HEK293 (cell line): ENCODE measurements around the gene KMT2A.

Experiments
- CTCF ChIA-PET: fragments of 350-600 bp; formaldehyde crosslinking; extraction: SDS; loops from one replicate; lab custom pipeline; 2021; ENCODE audit warnings: antibody characterized with exemption; lab: Yijun Ruan, JAX
- POLR2A ChIA-PET: fragments of 300-600 bp; formaldehyde crosslinking; extraction: SDS; loops from one replicate; lab custom pipeline; 2020; ENCODE audit warnings: antibody characterized with exemption, inconsistent platforms; lab: Yijun Ruan, JAX
- H3K27ac ChIP-seq: fragments of 200-500 bp; sonication (Bioruptor generic); 2 replicates; pipeline ENCODE4 v1.5.1; 2014; ENCODE audit warnings: low read depth, low read length, control low read depth, inconsistent platforms; ENCODE audit errors: extremely low read depth
- H3K36me3 ChIP-seq, 2 experiments: fragments of 200-500 bp in 1 of 2; sonication (Bioruptor generic) in 1 of 2; 1 replicate in 1 of 2; 2 replicates in 1 of 2; pipeline ENCODE4 v1.5.1; 2014 to 2017; ENCODE audit warnings: inconsistent platforms in 2 of 2, low read length in 2 of 2; ENCODE audit not compliant: control insufficient read depth in 2 of 2, insufficient read depth in 1 of 2
- H3K4me1 ChIP-seq: fragments of 200-500 bp; sonication (Bioruptor generic); 2 replicates; pipeline ENCODE4 v1.5.1; 2014; ENCODE audit warnings: mild to moderate bottlenecking, low read length, inconsistent platforms; ENCODE audit not compliant: control insufficient read depth, insufficient read depth
- H3K4me3 ChIP-seq: 2 replicates; pipeline ENCODE4 v1.5.1; 2011; ENCODE audit warnings: low read depth, mild to moderate bottlenecking, control low read depth, low read length, moderate library complexity
- H3K9me3 ChIP-seq: fragments of 200-500 bp; sonication (Bioruptor generic); 2 replicates; pipeline ENCODE4 v1.5.1; 2014; ENCODE audit warnings: low read depth, low read length, inconsistent platforms; ENCODE audit not compliant: control insufficient read depth, insufficient read depth
- HOXD13 ChIP-seq: sonication (generic); formaldehyde crosslinking; IDR thresholded peaks from 2 replicates; pipeline ENCODE4 v1.8.0; 2022; ENCODE audit warnings: missing genetic modification reagents, borderline replicate concordance
- KLF8 ChIP-seq: fragments of 450-650 bp; formaldehyde crosslinking; IDR thresholded peaks from 2 replicates; pipeline ENCODE4 v1.5.1; 2016; ENCODE audit warnings: missing biosample characterization, missing genetic modification characterization
- ZNF121 ChIP-seq: fragments of 450-650 bp; formaldehyde crosslinking; IDR thresholded peaks from 2 replicates; pipeline ENCODE4 v1.5.1; 2016; ENCODE audit warnings: missing biosample characterization, missing genetic modification characterization
- ZNF133 ChIP-seq: fragments of 450-650 bp; formaldehyde crosslinking; IDR thresholded peaks from 2 replicates; pipeline ENCODE4 v1.5.1; 2016; ENCODE audit warnings: missing biosample characterization, missing genetic modification characterization
- ZNF169 ChIP-seq: fragments of 450-650 bp; formaldehyde crosslinking; IDR thresholded peaks from 2 replicates; pipeline ENCODE4 v1.5.1; 2016; ENCODE audit warnings: missing biosample characterization, missing genetic modification characterization
- ZNF776 ChIP-seq: fragments of 450-650 bp; formaldehyde crosslinking; IDR thresholded peaks from 2 replicates; pipeline ENCODE4 v1.5.0; 2017; ENCODE audit warnings: missing biosample characterization, missing genetic modification characterization, borderline replicate concordance
- ZNF837 ChIP-seq: fragments of 450-650 bp; formaldehyde crosslinking; IDR thresholded peaks from 2 replicates; pipeline ENCODE4 v1.5.1; 2016; ENCODE audit warnings: missing biosample characterization, missing genetic modification characterization
- TF ChIP-seq, protein P1 (sequence below): fragments of 450-650 bp; formaldehyde crosslinking; IDR thresholded peaks from 2 replicates; pipeline ENCODE4 v1.5.1; 2017; ENCODE audit warnings: missing biosample characterization, missing genetic modification characterization
- TF ChIP-seq, protein P2 (sequence below): fragments of 450-650 bp; formaldehyde crosslinking; IDR thresholded peaks from 2 replicates; pipeline ENCODE4 v1.5.1; 2017; ENCODE audit warnings: missing biosample characterization, missing genetic modification characterization
- TF ChIP-seq, protein P3 (sequence below): fragments of 450-650 bp; formaldehyde crosslinking; IDR thresholded peaks from 2 replicates; pipeline ENCODE4 v1.5.1; 2016; ENCODE audit warnings: missing biosample characterization, missing genetic modification characterization
- TF ChIP-seq, protein P4 (sequence below): fragments of 450-650 bp; formaldehyde crosslinking; IDR thresholded peaks from 2 replicates; pipeline ENCODE4 v1.5.1; 2016; ENCODE audit warnings: missing biosample characterization, missing genetic modification characterization
- TF ChIP-seq, protein P5 (sequence below): fragments of 450-650 bp; formaldehyde crosslinking; IDR thresholded peaks from 2 replicates; pipeline ENCODE4 v1.5.1; 2016; ENCODE audit warnings: missing biosample characterization, missing genetic modification characterization
- TF ChIP-seq, protein P6 (sequence below): fragments of 450-650 bp; formaldehyde crosslinking; IDR thresholded peaks from 2 replicates; pipeline ENCODE4 v1.5.1; 2016; ENCODE audit warnings: missing biosample characterization, missing genetic modification characterization

The KMT2A gene

DNA sequence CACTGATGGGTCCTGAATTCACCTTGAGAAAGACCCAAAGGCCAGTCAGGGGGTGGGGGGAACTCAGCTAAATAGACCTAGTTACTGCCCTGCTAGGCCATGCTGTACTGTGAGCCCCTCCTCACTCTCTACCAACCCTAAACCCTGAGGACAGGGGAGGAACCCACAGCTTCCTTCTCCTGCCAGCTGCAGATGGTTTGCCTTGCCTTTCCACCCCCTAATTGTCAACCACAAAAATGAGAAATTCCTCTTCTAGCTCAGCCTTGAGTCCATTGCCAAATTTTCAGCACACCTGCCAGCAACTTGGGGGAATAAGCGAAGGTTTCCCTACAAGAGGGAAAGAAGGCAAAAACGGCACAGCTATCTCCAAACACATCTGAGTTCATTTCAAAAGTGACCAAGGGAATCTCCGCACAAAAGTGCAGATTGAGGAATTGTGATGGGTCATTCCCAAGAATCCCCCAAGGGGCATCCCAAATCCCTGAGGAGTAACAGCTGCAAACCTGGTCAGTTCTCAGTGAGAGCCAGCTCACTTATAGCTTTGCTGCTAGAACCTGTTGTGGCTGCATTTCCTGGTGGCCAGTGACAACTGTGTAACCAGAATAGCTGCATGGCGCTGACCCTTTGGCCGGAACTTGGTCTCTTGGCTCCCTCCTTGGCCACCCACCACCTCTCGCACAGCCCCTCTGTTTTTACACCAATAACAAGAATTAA, 88.6 kb downstream of the KMT2A start:
- CTCF ChIA-PET, result interaction anchor here (0.6 to 1.1 kb wide), 4 partner anchors 37 to 379 kb away, joined by 3 to 4 read pairs (median 4); no protein-coding TSS in a partner anchor

DNA sequence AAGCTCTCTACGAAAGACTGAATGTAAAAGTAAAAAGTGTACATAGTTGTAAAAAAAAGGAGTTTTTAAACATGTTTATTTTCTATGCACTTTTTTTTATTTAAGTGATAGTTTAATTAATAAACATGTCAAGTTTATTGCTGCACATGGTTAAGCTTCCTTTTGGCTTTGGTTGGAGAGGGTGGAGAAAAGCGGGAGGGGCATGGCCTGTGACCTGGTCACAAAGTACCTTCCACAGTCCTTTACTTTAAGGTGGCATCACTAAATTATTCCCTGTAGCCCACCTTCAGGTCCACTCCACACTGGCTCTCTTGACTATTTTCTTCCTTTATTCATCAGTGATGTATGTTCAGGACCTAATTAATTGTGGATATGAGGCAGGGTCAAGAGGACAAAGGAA, 90.4 kb downstream of the KMT2A start:
- no peak overlapping the region for H3K27ac ChIP-seq
- peaks cover 0 to 55% of the 10 kb centered on the region in 2 experiments; a peak in 1 of 3 replicates for H3K36me3 ChIP-seq
- ChIA-PET POLR2A (no interaction called here), CTCF (interaction anchor here (0.7 to 0.8 kb wide), 3 partner anchors 17 to 356 kb away, joined by 3 read pairs; no protein-coding TSS in a partner anchor)
- H3K9me3 ChIP-seq, result no peaks in the 10 kb centered on the region
- TF ChIP-seq, protein P1, sequence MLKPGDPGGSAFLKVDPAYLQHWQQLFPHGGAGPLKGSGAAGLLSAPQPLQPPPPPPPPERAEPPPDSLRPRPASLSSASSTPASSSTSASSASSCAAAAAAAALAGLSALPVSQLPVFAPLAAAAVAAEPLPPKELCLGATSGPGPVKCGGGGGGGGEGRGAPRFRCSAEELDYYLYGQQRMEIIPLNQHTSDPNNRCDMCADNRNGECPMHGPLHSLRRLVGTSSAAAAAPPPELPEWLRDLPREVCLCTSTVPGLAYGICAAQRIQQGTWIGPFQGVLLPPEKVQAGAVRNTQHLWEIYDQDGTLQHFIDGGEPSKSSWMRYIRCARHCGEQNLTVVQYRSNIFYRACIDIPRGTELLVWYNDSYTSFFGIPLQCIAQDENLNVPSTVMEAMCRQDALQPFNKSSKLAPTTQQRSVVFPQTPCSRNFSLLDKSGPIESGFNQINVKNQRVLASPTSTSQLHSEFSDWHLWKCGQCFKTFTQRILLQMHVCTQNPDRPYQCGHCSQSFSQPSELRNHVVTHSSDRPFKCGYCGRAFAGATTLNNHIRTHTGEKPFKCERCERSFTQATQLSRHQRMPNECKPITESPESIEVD (tag by site-specific recombination), result peak; percentile 25; the same call in 1 of the 2 replicates
- TF ChIP-seq, protein P2, sequence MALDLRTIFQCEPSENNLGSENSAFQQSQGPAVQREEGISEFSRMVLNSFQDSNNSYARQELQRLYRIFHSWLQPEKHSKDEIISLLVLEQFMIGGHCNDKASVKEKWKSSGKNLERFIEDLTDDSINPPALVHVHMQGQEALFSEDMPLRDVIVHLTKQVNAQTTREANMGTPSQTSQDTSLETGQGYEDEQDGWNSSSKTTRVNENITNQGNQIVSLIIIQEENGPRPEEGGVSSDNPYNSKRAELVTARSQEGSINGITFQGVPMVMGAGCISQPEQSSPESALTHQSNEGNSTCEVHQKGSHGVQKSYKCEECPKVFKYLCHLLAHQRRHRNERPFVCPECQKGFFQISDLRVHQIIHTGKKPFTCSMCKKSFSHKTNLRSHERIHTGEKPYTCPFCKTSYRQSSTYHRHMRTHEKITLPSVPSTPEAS (tag by site-specific recombination), result no peak
- H3K4me1 ChIP-seq, result no peaks in the 10 kb centered on the region
- no peak overlapping the region for H3K4me3 ChIP-seq

More for the DNA sequence above, 88.6 kb downstream of the KMT2A start:
- H3K27ac ChIP-seq, result no peak overlapping the region
- peaks cover 3 to 73% of the 10 kb centered on the region in 2 experiments; a peak in 2 of 3 replicates for H3K36me3 ChIP-seq
- H3K4me1 ChIP-seq, result no peaks in the 10 kb centered on the region
- no peaks in the 10 kb centered on the region for H3K9me3 ChIP-seq
- H3K4me3 ChIP-seq, result no peak overlapping the region
- TF ChIP-seq KLF8, result no peak
- TF ChIP-seq, protein P3, sequence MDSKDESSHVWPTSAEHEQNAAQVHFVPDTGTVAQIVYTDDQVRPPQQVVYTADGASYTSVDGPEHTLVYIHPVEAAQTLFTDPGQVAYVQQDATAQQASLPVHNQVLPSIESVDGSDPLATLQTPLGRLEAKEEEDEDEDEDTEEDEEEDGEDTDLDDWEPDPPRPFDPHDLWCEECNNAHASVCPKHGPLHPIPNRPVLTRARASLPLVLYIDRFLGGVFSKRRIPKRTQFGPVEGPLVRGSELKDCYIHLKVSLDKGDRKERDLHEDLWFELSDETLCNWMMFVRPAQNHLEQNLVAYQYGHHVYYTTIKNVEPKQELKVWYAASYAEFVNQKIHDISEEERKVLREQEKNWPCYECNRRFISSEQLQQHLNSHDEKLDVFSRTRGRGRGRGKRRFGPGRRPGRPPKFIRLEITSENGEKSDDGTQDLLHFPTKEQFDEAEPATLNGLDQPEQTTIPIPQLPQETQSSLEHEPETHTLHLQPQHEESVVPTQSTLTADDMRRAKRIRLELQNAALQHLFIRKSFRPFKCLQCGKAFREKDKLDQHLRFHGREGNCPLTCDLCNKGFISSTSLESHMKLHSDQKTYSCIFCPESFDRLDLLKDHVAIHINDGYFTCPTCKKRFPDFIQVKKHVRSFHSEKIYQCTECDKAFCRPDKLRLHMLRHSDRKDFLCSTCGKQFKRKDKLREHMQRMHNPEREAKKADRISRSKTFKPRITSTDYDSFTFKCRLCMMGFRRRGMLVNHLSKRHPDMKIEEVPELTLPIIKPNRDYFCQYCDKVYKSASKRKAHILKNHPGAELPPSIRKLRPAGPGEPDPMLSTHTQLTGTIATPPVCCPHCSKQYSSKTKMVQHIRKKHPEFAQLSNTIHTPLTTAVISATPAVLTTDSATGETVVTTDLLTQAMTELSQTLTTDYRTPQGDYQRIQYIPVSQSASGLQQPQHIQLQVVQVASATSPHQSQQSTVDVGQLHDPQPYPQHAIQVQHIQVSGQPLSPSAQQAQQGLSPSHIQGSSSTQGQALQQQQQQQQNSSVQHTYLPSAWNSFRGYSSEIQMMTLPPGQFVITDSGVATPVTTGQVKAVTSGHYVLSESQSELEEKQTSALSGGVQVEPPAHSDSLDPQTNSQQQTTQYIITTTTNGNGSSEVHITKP (tag by site-specific recombination), result peak; percentile 44; the same call in 1 of the 2 replicates
- POLR2A ChIA-PET, result interaction anchor here (1.3 kb wide), 1 partner anchor 12 kb away, joined by 3 read pairs; no protein-coding TSS in a partner anchor

DNA sequence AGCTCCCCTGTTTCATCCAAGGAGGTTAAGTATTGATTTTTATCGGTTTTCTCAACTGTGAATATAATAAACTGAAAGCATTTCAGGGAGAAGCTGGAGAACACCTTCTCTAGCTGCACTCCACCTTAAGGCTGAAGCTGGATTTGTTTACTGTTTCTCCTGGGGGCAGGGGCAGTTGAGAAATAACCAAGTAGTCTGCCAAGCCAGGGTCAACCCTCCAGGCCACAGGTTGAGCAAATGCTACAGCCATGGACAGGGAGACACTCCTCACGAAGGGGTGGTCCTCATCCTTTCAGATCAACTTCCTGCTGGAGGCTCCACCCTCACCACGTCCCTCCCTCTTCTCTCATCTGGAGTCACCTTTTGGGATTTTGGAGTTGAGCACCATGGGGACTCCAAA, 90.8 kb downstream of the KMT2A start, which contains the start of gene TTC36:
TTC36 (plus strand) TSS at position 366 of the 400 bp plus-strand sequence; CDS start at position 387, 21 bp downstream.
- Histone ChIP-seq H3K27ac (no peak within 1 kb of the TSS), H3K36me3 (peaks cover 0 to 51% of the 10 kb centered on the region in 2 experiments; a peak in 1 of 3 replicates), H3K4me3 (no peak within 1 kb of the TSS), H3K4me1 (no peaks in the 10 kb centered on the region), H3K9me3 (no peaks in the 10 kb centered on the region)
- POLR2A ChIA-PET, result no interaction called here
- TF ChIP-seq ZNF133 (tag by site-specific recombination) (no peak), ZNF169 (no peak), ZNF837 (tag by site-specific recombination) (no peak), ZNF121 (tag by site-specific recombination) (no peak), HOXD13 (CRISPR knock-in tag) (no peak), ZNF776 (tag by site-specific recombination) (no peak)
- TF ChIP-seq, protein P4, sequence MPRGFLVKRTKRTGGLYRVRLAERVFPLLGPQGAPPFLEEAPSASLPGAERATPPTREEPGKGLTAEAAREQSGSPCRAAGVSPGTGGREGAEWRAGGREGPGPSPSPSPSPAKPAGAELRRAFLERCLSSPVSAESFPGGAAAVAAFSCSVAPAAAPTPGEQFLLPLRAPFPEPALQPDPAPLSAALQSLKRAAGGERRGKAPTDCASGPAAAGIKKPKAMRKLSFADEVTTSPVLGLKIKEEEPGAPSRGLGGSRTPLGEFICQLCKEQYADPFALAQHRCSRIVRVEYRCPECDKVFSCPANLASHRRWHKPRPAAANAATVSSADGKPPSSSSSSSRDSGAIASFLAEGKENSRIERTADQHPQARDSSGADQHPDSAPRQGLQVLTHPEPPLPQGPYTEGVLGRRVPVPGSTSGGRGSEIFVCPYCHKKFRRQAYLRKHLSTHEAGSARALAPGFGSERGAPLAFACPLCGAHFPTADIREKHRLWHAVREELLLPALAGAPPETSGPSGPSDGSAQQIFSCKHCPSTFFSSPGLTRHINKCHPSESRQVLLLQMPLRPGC (tag by site-specific recombination), result no peak
- TF ChIP-seq, protein P5, sequence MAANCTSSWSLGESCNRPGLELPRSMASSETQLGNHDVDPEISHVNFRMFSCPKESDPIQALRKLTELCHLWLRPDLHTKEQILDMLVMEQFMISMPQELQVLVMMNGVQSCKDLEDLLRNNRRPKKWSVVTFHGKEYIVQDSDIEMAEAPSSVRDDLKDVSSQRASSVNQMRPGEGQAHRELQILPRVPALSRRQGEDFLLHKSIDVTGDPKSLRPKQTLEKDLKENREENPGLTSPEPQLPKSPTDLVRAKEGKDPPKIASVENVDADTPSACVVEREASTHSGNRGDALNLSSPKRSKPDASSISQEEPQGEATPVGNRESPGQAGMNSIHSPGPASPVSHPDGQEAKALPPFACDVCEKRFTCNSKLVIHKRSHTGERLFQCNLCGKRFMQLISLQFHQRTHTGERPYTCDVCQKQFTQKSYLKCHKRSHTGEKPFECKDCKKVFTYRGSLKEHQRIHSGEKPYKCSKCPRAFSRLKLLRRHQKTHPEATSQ, result no peak
- TF ChIP-seq, protein P6, sequence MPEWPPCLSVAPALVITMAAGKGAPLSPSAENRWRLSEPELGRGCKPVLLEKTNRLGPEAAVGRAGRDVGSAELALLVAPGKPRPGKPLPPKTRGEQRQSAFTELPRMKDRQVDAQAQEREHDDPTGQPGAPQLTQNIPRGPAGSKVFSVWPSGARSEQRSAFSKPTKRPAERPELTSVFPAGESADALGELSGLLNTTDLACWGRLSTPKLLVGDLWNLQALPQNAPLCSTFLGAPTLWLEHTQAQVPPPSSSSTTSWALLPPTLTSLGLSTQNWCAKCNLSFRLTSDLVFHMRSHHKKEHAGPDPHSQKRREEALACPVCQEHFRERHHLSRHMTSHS, result no peak
- TF ChIP-seq, all 188 proteins: peak for 0
- CTCF ChIA-PET, result interaction anchor here (0.6 to 0.8 kb wide), 3 partner anchors 17 to 356 kb away, joined by 3 read pairs; no protein-coding TSS in a partner anchor
